Stimulated activated CD4-positive, alpha-beta T cell treated with anti-CD3 and anti-CD28 coated beads, TNF-alpha, amount 100 ng/mL, for 4 hours (primary cell): ENCODE data around the gene MAP3K4.
A peak's percentile ranks its signal among the peaks of the same experiment; 100 is the strongest.

Experiments used
- DNase-seq, 3 experiments: peaks; one replicate each; pipeline ENCODE4 v3.0.0-alpha.2; 2020; ENCODE audit warnings: low read depth in 3 of 3

Gene MAP3K4

DNA sequence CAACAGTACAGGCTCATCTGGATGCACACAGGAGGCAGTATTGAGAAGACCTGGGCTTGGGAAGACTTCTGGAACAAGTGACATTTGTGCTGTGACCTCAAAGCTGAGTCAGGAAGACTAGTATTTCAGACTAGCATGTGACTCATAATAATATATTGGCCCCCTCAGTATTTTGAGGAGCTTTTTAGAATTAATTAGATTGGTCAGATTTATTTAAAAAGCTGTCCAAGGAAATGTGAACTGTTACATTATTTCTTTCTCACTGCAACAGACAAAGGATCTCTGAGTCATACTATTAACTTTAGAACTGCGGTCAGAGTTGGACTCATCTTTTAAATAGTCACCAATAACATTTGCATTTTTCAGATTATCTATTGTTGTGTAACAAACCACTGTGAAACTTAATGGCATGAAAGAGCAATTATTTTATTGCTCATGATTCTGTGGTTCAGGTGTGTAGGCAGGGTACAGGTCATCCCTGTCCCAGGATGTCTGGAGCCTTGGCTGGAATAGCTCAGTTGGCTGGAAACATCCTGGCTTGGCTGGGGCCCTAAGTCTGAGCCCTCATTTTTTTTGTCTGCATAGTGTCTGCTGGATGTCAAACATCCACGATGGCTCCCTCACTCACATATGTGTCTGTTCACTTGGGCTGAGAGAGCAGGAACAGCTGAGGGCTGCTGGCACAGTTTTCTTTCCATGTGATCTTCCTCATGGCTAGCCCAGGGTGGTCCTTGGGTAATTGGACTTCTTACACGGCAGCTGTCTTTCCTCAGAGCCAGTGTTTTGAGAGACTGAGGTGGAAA lies 46.9 kb downstream of the MAP3K4 start:
- no peak for DNase-seq

DNA sequence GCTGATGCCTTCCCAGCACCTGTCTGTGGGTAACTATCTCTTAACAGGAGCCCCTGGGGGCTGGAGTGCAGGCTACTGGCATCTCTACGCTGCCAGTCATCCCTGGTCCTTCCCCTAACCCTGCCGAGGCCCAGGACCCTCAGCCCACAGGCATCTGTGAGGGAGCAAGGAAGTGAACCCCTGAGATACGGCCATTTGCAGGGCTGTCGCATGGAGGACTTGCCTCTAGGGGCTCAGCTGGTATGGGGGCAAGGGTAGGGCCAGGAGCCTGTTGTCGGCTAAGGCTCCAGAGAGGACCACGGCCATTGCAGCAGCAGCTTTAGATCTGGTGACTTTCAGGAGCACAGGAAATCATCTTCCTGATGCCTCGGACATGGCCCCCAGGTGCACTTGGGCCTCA lies 49.7 kb downstream of the MAP3K4 start:
- DNase-seq = no peak

DNA sequence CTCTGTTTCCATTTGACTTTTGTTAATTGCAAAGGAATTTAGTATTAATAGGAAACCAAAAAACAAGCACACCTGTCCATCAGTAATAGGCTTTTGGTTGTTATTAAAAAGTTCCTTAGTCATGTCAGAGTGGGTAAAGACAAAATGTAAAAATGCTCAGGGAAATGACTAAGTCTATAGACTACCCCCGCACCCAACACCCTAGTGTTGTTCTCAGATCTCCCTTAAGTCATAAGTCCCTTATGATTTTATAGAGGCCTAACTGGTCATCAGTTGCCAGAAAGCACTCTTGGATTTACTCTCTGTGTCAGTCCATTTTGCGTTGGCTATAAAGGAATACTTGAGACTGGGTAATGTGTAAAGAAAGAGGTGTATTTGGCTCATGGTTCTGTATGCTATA lies 52.8 kb downstream of the MAP3K4 start:
- no peak for DNase-seq

DNA sequence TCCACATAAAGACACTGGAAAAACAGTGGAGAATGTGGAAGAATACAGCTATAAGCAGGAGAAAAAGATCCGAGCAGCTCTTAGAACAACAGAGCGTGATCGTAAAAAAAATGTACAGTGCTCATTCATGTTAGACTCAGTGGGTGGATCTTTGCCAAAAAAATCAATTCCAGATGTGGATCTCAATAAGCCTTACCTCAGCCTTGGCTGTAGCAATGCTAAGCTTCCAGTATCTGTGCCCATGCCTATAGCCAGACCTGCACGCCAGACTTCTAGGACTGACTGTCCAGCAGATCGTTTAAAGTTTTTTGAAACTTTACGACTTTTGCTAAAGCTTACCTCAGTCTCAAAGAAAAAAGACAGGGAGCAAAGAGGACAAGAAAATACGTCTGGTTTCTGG lies 57.1 kb downstream of the MAP3K4 start:
- no peak for DNase-seq

DNA sequence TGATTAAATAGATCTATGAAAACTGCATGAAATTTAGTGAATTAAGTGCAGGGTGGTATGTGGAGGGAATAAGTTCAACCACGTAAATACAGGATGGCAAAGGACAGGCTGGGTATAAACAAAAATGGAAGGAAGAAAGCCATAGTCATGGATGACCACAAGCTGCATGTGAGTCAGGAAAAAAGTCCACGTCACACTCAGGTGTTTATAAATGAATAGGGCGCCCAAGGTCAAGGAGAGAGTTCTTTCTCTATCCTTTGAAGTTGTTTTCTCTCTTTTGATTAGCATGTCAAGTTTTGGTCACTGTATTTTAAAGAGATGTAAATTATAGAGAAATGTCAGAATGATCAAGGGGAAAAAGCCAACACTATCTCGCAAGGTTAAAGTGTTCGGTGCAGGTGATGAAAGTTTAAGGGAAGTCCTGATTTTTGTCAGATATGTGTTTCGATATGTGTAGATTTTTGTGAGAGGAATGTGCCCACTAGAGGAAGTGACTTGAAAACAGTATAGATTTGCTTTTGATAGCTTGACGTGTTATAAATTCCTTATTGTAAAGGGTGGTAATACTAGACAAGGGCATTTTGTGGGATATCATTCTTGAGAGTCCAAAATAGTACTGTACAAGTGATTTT lies 58.7 kb downstream of the MAP3K4 start:
- DNase-seq = no peak

DNA sequence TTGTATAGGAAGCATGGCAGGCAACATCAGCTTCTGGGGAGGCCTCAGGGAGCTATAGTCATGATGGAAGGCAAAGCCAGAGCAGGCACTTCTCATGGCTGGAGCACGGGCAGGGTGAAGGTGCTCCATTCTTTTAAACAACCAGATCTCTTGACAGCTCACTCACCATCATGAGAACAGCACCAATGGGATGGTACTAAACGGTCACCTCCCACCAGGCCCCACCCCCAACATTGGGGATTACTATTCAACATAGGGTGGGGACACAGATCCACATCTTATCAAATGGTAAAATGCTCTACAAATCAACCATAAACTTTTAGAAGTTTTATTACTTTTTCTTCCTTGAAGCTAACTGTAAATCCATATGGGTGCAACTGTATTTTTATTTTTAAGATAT lies 61.5 kb downstream of the MAP3K4 start:
- no peak for DNase-seq

DNA sequence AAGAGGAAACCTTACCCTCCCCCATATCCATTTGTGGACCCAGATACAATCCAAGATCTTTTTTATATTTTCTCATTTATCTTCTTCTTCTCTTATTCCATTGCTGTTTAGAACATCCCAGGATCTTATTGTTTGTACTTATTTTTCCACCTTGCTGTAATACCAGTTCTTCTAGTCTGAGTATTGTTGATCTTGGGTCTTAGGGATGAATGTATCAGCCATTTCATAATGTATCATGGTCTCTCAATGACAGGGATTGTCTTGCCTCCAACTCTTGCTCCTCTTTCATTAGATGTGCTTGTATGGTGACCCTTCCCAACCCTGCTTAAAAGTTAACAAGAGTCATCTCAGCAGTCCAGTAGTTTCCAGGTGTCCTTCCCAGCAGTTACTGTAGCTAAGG lies 63.3 kb downstream of the MAP3K4 start:
- no peak for DNase-seq

DNA sequence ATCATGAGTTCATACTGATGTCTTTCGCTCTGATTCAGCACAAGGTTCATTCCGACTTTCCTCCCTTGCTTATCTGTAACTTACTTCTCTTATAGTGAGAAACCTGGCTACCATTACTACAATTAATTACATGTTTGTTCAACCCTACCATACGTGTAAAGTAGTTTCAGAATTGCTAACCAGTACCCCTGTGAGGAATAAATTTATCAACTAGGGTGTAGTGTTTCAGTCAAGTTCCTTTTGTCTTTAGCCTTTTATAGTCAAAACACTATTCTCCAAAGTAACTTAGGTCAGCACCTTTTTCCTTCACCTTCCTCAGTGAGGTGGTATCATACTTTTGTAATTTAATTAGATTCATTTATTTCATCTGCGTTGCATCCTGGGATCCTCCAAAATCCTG lies 64.9 kb downstream of the MAP3K4 start:
- DNase-seq = no peak

DNA sequence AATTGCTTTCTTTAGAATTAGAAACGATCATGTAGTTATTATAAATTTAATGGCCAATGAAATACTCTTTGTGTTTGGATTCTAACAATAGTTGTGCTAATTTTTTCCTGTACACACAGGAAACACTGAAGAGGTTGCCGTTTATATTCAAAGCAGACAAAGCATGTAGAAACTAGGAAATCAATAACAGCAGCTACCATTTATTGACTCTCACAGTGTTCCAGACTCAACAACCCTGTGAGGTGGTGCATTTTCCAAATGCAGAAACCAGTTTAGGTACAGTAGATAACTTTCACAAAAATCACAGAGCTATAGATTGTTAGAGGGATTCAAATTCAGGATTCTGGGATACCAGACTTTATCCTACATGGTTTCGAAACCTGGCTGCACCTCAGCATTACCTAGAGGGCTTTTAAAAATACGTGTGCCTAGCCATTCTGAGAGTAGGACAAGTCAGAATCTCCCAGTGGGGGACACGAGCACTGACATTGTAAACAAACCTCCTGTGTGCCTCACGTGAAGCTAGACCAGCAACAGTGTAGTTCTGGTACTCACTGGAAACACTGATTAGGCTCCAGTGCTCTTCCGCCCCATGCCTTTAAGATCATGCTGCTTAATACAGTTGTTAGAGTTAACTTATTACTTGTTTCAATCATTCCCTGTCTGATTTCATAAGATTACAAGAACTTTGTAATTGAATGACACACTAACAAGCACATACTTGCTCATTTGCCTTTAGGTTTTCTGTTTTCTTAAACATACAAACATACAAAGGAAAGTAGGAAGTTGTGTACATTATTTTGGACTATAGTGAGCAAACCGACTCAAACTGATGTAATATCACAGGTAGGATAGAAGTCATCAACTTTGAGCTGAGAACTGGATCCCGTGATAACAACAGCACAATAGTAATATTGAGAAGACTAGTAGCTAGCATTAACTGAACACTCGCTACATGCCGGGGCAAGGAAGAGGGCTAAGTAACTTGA lies 65.8 kb downstream of the MAP3K4 start:
- no peak for DNase-seq

DNA sequence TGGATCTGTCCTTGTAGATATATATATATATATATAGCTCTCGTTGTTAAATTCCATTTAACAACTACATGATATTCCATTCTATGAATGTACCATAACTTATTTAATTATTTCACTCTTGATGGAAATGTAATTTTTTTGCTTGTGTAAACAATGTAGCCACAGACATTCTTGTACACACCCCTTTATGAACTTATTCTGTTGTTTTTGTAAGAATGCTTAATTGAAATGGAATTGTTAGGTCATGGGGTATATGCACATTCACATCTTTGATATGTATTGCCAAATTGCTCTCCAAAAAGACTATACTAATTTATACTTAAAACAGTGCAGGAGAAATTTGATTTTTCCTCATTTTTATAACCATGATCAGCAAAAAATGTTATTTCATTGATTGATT lies 67.2 kb downstream of the MAP3K4 start:
- no peak for DNase-seq

DNA sequence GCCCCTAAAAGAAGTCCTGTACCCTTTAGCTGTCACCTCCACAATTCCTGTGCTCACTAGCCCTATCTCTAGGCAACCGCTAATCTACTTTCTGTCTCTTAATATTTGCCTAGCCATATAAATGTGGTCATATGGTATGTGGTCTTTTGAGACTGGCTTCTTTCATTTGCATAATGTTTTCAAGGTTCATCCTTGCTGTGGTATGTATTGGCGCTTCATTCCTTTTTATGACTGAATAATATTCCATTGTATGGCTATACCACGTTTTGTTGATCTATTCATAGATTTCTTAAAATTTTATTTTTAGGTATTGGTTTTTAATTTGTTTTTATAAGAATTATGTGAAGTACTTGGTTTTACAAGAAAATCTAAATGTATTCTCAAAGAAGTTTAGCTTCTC lies 70.0 kb downstream of the MAP3K4 start:
- no peak for DNase-seq

DNA sequence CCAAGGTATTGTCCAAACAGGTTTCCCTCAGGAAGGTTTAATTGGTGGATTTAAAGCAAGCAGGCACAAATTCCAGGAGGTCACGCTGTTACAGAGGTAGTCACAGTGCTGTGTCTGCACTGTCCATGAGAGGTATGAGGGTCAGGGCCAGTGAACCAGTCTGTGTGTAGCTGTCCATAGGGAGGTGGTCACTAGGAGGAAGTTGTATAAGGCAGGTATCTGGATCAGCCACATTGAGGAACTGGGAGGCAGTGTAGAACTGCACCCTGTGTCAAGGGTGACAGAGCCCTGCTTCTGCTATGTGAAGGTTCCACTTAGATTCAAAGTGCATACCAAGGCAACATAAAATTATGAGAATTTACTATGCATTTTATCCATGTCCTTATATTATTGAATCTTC lies 73.3 kb downstream of the MAP3K4 start:
- no peak for DNase-seq

DNA sequence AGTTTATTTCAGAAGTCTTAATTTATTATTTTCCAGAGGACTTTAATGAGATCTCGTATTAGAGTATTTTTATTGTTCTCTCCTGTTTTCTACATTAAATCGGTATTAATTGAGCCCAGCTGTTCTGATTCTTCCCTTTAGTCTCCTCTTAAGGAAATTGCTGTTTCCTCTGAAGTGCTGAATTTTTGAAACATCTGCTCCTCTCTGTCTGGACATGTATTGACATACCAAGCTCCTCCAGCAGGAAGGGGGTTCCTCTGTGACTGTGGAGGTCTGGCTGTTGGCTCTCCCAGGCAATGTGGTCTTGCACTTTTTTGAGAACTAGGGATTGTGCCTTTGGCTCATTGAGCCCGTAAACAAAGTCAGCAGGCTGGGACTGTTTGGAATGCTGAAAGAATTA lies 74.9 kb downstream of the MAP3K4 start:
- DNase-seq = no peak

DNA sequence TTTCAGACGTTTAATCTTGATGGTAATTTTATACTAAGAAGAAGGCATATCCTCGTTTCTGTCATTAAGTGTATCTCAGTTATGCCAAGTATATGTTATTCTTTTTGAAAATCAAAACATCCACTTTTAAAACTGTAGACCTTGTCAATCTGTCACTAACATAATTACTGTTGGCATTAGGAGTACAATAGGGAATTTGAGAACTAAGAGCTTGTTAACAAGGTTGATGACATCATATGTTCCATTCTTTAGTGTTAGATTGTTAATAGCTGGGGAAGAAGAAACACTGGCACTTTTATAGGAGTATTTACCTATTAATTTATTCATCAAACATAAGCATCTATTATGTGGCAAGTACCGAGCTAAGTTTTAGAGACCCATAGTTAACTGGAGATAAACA lies 76.2 kb downstream of the MAP3K4 start:
- DNase-seq = no peak

DNA sequence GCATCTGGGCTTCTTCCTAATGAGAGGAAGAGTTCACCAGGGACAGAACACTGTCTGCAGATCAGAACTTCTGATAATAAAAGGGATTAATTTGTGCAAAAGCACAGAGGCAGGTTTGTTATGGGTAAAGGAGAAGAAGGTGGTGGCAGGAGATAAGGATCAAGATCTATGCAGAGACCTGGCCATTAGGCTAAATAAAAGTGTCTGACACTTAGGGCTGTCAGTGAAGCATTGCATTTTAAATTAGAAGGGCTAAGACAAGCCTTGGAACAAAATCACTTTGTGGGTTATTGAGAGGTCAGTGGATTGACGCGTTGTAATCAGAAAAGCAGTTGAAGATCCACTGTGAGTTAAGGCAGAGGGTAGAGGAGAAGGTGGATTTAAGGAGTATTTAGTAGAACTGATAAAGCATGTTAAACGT lies 76.8 kb downstream of the MAP3K4 start:
- no peak for DNase-seq

DNA sequence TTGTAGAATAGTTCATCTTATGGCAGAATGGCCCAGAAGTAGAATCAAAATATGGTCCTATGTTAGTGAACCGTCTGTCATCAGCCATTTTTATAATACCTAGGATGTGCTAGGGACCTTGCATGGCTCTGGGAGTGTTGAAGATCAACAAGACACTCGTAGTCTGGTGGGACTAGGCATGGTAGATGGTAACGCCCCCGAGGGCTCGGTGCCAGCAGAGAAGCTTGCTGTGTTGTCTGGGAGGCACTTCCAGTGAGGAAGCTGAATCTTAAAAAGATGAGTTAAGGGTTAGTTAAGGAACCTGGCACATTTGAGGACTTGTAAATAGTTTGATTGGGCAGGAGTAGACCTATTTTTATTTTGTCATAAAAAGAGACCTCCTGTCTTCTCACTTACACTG lies 82.4 kb downstream of the MAP3K4 start:
- no peak for DNase-seq

DNA sequence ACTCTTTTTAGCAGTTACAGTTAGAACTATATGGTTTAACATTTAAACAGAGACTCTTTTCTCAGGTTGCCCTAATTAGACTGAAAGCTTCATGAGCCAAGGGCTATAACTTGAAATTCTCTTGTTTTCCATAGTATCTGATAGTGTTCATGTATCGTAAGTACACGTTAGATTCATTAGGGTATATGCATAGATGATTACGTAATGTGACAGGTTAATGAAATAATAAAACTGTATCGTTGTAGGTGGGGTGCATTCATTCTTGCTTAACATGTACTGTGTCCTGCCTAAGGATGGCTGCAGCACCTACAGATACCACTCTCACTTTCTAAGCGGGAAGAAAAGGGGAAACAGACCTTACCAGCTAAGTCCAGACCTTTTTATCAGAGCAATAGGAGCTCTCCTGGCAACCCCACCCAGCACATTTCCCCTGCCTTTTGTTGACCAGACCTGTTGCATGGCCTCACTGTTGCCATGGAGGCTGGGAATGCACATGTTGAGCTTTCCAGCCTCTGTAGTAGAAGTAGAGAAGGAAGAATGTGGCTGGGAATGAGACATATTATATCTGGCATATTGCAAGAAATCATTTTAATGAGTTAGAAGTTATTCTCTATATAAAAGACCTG lies 83.0 kb downstream of the MAP3K4 start:
- no peak for DNase-seq

DNA sequence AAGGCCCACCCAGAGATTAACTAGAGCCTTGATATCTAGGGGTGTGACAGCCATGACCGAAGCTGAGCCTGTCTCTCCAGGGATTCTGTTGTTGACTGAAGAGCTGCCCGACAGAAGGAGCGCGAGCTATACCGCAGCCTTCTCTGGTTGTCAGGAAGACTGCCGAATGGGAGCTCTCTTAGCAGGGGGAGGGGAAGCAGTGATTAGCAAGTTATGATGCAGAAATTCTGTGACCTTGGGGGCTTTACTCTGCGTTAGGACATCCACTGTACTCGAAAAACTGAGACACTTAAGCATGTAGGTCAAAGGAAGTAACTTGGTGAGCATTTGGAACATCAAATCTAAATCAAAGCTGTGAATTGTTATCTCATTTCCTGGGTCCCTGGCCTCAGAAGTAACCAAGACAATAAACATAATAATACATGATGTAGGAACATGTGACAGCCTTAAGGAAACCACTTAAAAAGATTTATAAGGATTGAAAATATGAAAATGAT lies 84.7 kb downstream of the MAP3K4 start:
- DNase-seq = no peak

DNA sequence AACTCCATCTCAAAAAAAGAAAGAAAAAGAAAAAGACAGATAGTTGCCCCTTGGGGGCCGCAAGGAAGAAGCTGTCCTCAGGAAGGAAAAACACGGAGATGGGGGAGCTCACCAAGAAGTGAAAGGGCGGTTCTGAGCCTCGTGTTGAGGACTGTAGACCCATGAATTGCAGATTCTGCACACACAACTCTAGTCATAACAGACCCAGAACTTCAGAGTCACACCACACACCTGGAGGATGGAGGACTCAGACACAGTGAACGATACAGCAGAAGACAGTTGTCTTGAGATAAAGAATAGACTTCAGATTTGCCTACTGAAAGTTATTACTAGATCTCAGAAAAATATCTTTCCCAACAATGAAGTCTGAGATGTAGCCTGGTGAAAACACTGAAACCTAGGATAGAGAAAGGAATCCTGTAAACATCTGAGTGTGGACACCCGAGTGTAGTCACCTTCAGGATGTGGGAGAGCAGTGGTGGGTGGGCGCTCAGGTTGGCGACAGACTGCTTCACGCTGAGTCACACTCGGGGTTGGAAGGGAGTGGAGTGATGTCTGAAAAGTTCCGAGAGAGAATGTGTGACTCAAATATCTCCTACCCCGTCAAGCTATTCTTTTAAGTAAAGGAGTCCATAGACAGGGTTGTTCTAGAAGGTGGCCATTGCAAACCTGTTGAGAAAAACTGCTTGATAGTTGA lies 88.1 kb downstream of the MAP3K4 start:
- DNase-seq = peak in 2 of 3 experiments; percentile 24 to 34

DNA sequence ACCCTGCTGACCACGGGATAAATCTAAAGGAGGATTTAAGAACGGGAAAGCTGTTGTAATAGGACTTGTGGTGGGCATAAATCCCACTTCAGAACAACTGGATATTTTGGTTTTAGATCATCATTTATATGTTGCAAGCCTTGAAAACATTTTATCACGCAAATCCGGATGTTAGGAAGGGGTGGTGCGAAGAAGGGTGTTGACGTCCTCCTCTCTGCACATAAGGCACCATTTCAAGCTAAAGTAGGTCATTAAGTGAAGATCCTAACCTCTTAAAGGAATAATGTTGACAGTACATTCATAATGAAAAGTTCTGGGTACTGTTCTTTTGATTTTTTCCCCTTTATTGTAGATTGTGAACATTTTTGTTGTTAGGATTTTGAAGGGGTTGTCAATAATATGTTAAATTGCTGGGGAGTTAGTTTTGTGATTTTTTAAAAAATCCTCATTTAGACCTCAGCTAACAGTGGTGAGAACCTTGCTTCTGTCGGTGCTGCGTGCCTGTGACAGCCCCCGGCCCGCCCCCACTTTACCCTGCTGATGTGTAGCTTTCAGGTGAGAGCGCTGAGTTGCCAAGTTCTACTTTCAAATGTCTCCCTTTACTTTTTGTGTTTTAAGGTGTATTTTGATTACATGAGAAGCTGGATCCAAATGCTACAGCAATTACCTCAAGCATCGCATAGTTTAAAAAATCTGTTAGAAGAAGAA lies 88.8 kb downstream of the MAP3K4 start:
- no peak for DNase-seq

DNA sequence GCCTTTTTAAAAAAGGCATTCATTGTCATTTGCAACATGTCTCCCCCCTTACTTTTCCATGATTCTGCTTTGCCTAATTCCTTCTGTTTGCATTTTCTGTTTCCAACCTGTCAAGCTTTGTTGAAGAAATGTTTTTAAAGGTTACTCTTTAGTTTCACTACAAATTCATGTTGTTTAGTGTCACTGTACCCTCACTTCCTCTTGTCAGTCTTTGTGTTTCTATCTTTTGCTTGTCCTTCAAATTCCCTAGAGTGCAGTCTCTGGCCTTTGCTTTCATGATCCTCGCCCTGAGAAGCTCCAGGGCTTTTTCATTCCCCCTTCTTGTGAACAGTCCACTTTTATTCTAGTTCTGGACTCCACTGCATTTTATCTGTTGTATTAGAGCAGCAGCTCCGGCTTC lies 90.6 kb downstream of the MAP3K4 start:
- no peak for DNase-seq
